CD14-positive monocyte (primary cell): Measurements from ENCODE around the gene HK2. TPM values are rescaled to one million over a fixed set of nuclear protein-coding genes. Genes with fewer than 3 reads are reported as not detected.
A peak's percentile ranks its signal among the peaks of the same experiment; 100 is the strongest.

ENCODE experiments used
- DNase-seq, 3 donors: peaks; one replicate each; pipeline ENCODE4 v3.0.0-alpha.2; 2011 to 2022
- H2AFZ ChIP-seq: 2 replicates; pipeline ENCODE4 v1.6.0; 2012; ENCODE audit warnings: mild to moderate bottlenecking, low read depth, low read length, inconsistent platforms; ENCODE audit not compliant: insufficient read depth, poor library complexity, severe bottlenecking
- H3K27ac ChIP-seq, 2 donors: 1 replicate in 1 of 2; 2 replicates in 1 of 2; pipeline ENCODE4 v1.5.1; 2012 to 2013; ENCODE audit warnings: low read length in 2 of 2, control low read depth in 1 of 2, inconsistent platforms in 1 of 2, low read depth in 1 of 2, mild to moderate bottlenecking in 1 of 2
- H3K27me3 ChIP-seq, 2 donors: one replicate each; pipeline versions ENCODE4 v1.6.0 to v1.6.1; 2011 to 2013; ENCODE audit warnings: low read length in 2 of 2; ENCODE audit not compliant: control insufficient read depth in 2 of 2, insufficient read depth in 2 of 2
- H3K36me3 ChIP-seq, 2 donors: replicated peaks in 1 of 2; 1 replicate in 1 of 2; 2 replicates in 1 of 2; pipeline versions ENCODE4 v1.5.1 to v1.6.1; 2012 to 2013; ENCODE audit warnings: low read length in 2 of 2, control low read depth in 1 of 2, inconsistent platforms in 1 of 2, mild to moderate bottlenecking in 1 of 2; ENCODE audit not compliant: insufficient read depth in 2 of 2, control insufficient read depth in 1 of 2
- H3K4me1 ChIP-seq, 2 donors: 1 replicate in 1 of 2; 2 replicates in 1 of 2; pipeline versions ENCODE4 v1.5.1 to v1.6.1; 2012 to 2013; ENCODE audit warnings: low read length in 2 of 2, control low read depth in 1 of 2, inconsistent platforms in 1 of 2, mild to moderate bottlenecking in 1 of 2, moderate library complexity in 1 of 2; ENCODE audit not compliant: insufficient read depth in 2 of 2, control insufficient read depth in 1 of 2
- H3K4me2 ChIP-seq: replicated peaks from 2 replicates; pipeline ENCODE3; 2012; ENCODE audit warnings: low read length, moderate library complexity, mild to moderate bottlenecking; ENCODE audit not compliant: poor library complexity, severe bottlenecking; ENCODE audit errors: extremely low read depth
- H3K4me3 ChIP-seq, 3 experiments: fragments of 200-600 bp in 1 of 3; sonication (generic) in 1 of 3; replicated peaks in 1 of 3; 1 replicate in 2 of 3; 2 replicates in 1 of 3; pipeline ENCODE4 v1.5.1; 2011 to 2013; ENCODE audit warnings: low read length in 3 of 3, mild to moderate bottlenecking in 3 of 3, control low read depth in 2 of 3, low read depth in 2 of 3, inconsistent platforms in 1 of 3, moderate library complexity in 1 of 3
- H3K79me2 ChIP-seq: 2 replicates; pipeline ENCODE4 v1.6.0; 2012; ENCODE audit warnings: mild to moderate bottlenecking, control low read depth, inconsistent platforms, low read length, moderate library complexity; ENCODE audit not compliant: insufficient read depth
- H3K9ac ChIP-seq: 2 replicates; pipeline ENCODE4 v1.6.0; 2017; ENCODE audit warnings: low read length, mild to moderate bottlenecking; ENCODE audit not compliant: insufficient read depth, poor library complexity, severe bottlenecking
- H3K9me3 ChIP-seq, 2 donors: replicated peaks in 1 of 2; 1 replicate in 1 of 2; 2 replicates in 1 of 2; pipeline versions ENCODE4 v1.5.1 to v1.6.1; 2012 to 2013; ENCODE audit warnings: low read length in 2 of 2, control low read depth in 1 of 2; ENCODE audit not compliant: control insufficient read depth in 1 of 2, insufficient read depth in 1 of 2
- H4K20me1 ChIP-seq: 2 replicates; pipeline ENCODE4 v1.6.0; 2012; ENCODE audit warnings: mild to moderate bottlenecking, low read length, control low read depth, moderate library complexity; ENCODE audit not compliant: insufficient read depth
- H3K27ac Mint-ChIP-seq, 7 donors: one replicate each; pipeline ENCODE4 v1.8.0; 2020; ENCODE audit warnings: mild to moderate bottlenecking in 7 of 7, mixed read lengths in 7 of 7, moderate library complexity in 6 of 7, inconsistent platforms in 2 of 7
- H3K27me3 Mint-ChIP-seq, 3 donors: one replicate each; pipeline ENCODE4 v1.8.0; 2021 to 2022; ENCODE audit warnings: low read depth in 3 of 3, mild to moderate bottlenecking in 3 of 3, mixed read lengths in 3 of 3, moderate library complexity in 3 of 3, inconsistent platforms in 1 of 3
- H3K36me3 Mint-ChIP-seq, 2 donors: one replicate each; pipeline ENCODE4 v1.8.0; 2020; ENCODE audit warnings: mixed read lengths in 2 of 2, inconsistent platforms in 1 of 2, mild to moderate bottlenecking in 1 of 2
- H3K4me1 Mint-ChIP-seq: one replicate; pipeline ENCODE4 v1.8.0; 2020; ENCODE audit warnings: mild to moderate bottlenecking, mixed read lengths
- H3K4me3 Mint-ChIP-seq, 2 donors: one replicate each; pipeline ENCODE4 v1.8.0; 2020; ENCODE audit warnings: mild to moderate bottlenecking in 2 of 2, mixed read lengths in 2 of 2, moderate library complexity in 1 of 2
- H3K9me3 Mint-ChIP-seq, 7 donors: one replicate each; pipeline ENCODE4 v1.8.0; 2020 to 2022; ENCODE audit warnings: mixed read lengths in 7 of 7, mild to moderate bottlenecking in 6 of 7, moderate library complexity in 6 of 7, inconsistent platforms in 2 of 7
- CTCF ChIP-seq: fragments of 200-600 bp; IDR thresholded peaks from one replicate; pipeline ENCODE4 v1.8.0; 2022; ENCODE audit warnings: antibody characterized with exemption, mild to moderate bottlenecking
- WGBS: methylation state at CpG from one replicate; pipeline ENCODE4 v1.1.5; 2013; ENCODE audit warnings: missing lambda C conversion rate; ENCODE audit not compliant: insufficient coverage; 5-methylcytosine and 5-hydroxymethylcytosine counted together
- intact Hi-C, 2 donors: fragments of 100-400 bp; cut with micrococcal nuclease; formaldehyde crosslinking; loops; one replicate each; pipeline versions ENCODE4 v1.15.0 to v1.15.1; 2023
- polyA plus RNA-seq, 3 donors: library from polyadenylated mRNA; depleted of rRNA in 1 of 3; unstranded in 2 of 3; stranded (reverse) in 1 of 3; fragments of 300-500 nt in 2 of 3; fragments of >200 nt in 1 of 3; fragmentation: Illumina TruSeq in 2 of 3; gene quantifications; 1 replicate in 2 of 3; 2 replicates in 1 of 3; pipeline ENCODE4 v1.2.3, GENCODE V29; 2012 to 2021

The HK2 gene
- polyA plus RNA-seq, 3 donors, result 20.3 to 46.7 (median 29.8) TPM

- DNase-seq, result no peak
- H3K4me1 Mint-ChIP-seq, result peaks cover 77% of the 10 kb centered on the region
- peak overlapping the region in 1 of 2 donors; percentile 52 for H3K27ac ChIP-seq
- H3K4me1 ChIP-seq, result peaks cover 49 to 66% of the 10 kb centered on the region in 2 donors
- no peak for TF ChIP-seq CTCF
- H3K9me3 ChIP-seq, result no peaks in the 10 kb centered on the region
- H4K20me1 ChIP-seq, result peaks cover 77% of the 10 kb centered on the region
- no peak overlapping the region for H3K4me2 ChIP-seq
- H2AFZ ChIP-seq, result no peak overlapping the region
- H3K9ac ChIP-seq, result no peak overlapping the region
- no peak overlapping the region for H3K4me3 Mint-ChIP-seq
- intact Hi-C loops, result no loop called here
- peaks cover 99% of the 10 kb centered on the region for H3K79me2 ChIP-seq
- peak overlapping the region in 6 of 7 donors; percentile 17 to 68 (median 48) for H3K27ac Mint-ChIP-seq
- no peaks in the 10 kb centered on the region for H3K9me3 Mint-ChIP-seq
- 86% methylated on average over 6 of the region's 14 CpGs for WGBS
- H3K36me3 ChIP-seq, result peaks cover 52 to 84% of the 10 kb centered on the region in 2 donors
- peaks cover 0 to 2% (median 1%) of the 10 kb centered on the region in 3 donors for H3K27me3 Mint-ChIP-seq
- no peaks in the 10 kb centered on the region for H3K27me3 ChIP-seq
- H3K4me3 ChIP-seq, result no peak overlapping the region
- H3K36me3 Mint-ChIP-seq, result peaks cover 70 to 87% of the 10 kb centered on the region in 2 donors
Observed at GRCh38 chr2:74867841-74868658, 34.1 kb downstream of the HK2 start.

- H3K9ac ChIP-seq, result no peak overlapping the region
- intact Hi-C loops, result no loop called here
- no peak for TF ChIP-seq CTCF
- no peak overlapping the region for H2AFZ ChIP-seq
- H3K9me3 Mint-ChIP-seq, result no peaks in the 10 kb centered on the region
- no peaks in the 10 kb centered on the region for H3K27me3 ChIP-seq
- DNase-seq, result no peak
- peak overlapping the region in 1 of 2 donors; percentile 52 for H3K27ac ChIP-seq
- H3K4me3 Mint-ChIP-seq, result no peak overlapping the region
- H3K36me3 ChIP-seq, result peaks cover 57 to 97% of the 10 kb centered on the region in 2 donors
- H3K27me3 Mint-ChIP-seq, result peaks cover 0 to 2% (median 2%) of the 10 kb centered on the region in 3 donors
- peaks cover 83 to 96% of the 10 kb centered on the region in 2 donors for H3K36me3 Mint-ChIP-seq
- H3K4me1 ChIP-seq, result peaks cover 49 to 66% of the 10 kb centered on the region in 2 donors
- peaks cover 62% of the 10 kb centered on the region for H4K20me1 ChIP-seq
- no peak overlapping the region for H3K4me2 ChIP-seq
- H3K9me3 ChIP-seq, result no peaks in the 10 kb centered on the region
- no peak overlapping the region for H3K4me3 ChIP-seq
- peaks cover 77% of the 10 kb centered on the region for H3K4me1 Mint-ChIP-seq
- WGBS, result 70% methylated on average over 2 of the region's 6 CpGs
- peaks cover 90% of the 10 kb centered on the region for H3K79me2 ChIP-seq
- peak overlapping the region in 6 of 7 donors; percentile 10 to 69 (median 30) for H3K27ac Mint-ChIP-seq
Observed at GRCh38 chr2:74869517-74869916, 35.6 kb downstream of the HK2 start.
